GM12892 (cell line): ENCODE results near the gene PSMA8.
"Not testable (repeated sequence)": the region's sequence is repeated elsewhere in the genome, so short reads cannot be mapped to it uniquely, and the experiment has no call there.

ENCODE experiments used
- DNase-seq: peaks from one replicate; pipeline ENCODE4 v3.0.0; 2011; ENCODE audit not compliant: insufficient read length
- FAIRE-seq: peaks from 2 replicates; lab custom pipeline; 2011; peaks lifted over from hg19 to GRCh38; lab: Jason Lieb, UNC
- POLR2A ChIP-seq: IDR thresholded peaks from 2 replicates; pipeline ENCODE4 v1.6.1; 2011; ENCODE audit warnings: low read depth, low read length, control low read depth
- POLR2AphosphoS5 ChIP-seq: IDR thresholded peaks from 2 replicates; pipeline ENCODE4 v1.6.1; 2011; ENCODE audit warnings: low read depth, low read length, control low read depth
- TAF1 ChIP-seq: IDR thresholded peaks from 2 replicates; pipeline ENCODE4 v1.6.1; 2011; ENCODE audit warnings: low read depth, mild to moderate bottlenecking, control low read depth, low read length, borderline replicate concordance

The PSMA8 gene

DNA sequence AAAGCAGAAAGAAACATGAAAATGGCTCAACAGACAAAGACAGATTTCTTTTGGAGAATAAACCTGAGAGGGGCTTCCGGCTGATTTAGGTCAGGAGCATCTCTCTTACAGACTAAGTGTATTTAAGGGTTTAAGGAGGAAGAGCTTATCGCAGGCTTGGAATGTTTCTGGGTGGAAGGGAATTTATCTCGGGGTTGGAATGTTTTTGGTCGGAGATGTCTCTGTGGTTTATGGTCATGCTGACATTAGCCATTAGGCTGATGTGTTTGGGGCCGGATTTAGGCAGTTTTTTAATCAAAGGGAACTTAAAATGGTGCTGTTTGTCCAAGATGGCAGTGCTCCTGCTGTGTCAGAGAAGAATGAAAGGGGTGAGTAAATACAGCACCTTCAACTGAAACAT is 14.4 kb upstream of the PSMA8 start:
- DNase-seq (no peak), FAIRE-seq (no peak)
- TF ChIP-seq POLR2AphosphoS5 (no peak), TAF1 (no peak), POLR2A (no peak)

DNA sequence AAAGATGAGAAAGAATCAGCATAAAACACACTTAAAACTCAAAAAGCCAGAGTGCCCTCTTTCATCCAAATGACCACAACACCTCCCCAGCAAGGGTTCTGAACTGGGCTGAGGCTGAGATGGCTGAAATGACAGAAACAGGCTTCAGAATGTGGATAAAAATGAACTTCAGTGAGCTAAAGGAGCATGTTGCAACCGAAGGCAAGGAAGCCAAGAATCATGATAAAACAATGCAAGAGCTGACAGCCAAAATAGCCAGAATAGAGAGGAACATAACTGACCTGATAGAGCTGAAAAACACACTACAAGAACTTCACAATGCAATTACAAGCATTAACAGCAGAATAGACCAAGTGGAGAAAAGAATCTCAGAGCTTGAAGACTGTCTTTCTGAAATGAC is 12.2 kb upstream of the PSMA8 start:
- FAIRE-seq (no peak), DNase-seq (no peak)
- TF ChIP-seq POLR2A, result no peak
- TF ChIP-seq POLR2AphosphoS5, result no peak
- no peak for TF ChIP-seq TAF1

DNA sequence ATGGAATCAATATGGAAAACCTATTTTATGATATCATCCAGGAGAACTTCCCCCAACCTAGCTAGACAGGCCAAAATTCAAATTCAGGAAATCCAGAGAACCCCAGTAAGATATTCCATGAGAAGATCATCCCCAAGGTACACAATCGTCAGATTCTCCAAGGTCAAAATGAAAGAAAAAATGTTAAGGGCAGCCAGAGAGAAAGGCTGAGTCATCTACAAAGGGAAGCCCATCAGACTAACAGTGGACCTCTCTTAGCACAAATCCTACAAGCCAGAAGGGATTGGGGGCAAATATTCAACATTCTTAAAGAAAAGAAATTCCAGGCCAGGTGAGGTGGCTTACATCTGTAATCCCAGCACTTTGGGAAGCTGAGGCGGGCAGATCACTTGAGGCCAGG is 11.7 kb upstream of the PSMA8 start:
- FAIRE-seq, result not testable (repeated sequence)

DNA sequence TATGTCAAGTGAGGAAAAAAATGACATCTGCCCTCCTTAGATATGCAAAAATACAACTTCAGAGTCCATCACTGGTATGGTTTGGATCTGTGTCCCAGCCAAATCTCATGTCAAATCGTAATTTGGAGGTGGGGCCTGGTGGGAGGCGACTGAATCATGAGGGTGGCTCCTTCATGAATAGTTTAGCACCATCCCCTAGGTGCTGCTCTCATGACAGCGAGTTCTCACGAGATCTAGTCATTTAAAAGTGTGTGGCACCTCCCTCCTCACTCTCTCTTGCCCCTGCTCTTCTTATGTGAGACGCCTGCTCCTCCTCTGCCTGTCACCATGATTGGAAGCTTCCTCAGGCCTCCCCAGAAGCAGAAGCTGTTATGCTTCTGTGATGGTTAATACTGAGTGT is 5.9 kb upstream of the PSMA8 start:
- no peak for DNase-seq
- FAIRE-seq, result no peak
- no peak for TF ChIP-seq POLR2A
- TF ChIP-seq TAF1, result no peak
- TF ChIP-seq POLR2AphosphoS5, result no peak

More for the DNA sequence above, 11.7 kb upstream of the PSMA8 start:
- DNase-seq, result not testable (repeated sequence)

DNA sequence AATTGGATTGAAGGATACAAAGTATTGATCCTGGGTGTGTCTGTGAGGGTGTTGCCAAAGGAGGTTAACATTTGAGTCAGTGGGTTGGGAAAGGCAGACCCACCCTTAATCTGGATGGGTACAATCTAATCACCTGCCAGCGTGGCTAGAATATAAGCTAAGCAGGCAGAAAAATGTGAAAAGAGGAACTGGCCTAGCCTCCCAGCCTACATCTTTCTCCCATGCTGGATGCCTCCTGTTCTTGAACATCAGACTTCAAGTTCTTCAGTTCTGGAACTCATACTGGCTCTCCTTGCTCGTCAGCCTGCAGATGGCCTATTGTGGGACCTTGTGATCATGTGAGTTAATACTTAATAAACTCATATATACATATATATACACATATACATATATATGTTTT is 5.5 kb upstream of the PSMA8 start:
- not testable (repeated sequence) for DNase-seq, FAIRE-seq

DNA sequence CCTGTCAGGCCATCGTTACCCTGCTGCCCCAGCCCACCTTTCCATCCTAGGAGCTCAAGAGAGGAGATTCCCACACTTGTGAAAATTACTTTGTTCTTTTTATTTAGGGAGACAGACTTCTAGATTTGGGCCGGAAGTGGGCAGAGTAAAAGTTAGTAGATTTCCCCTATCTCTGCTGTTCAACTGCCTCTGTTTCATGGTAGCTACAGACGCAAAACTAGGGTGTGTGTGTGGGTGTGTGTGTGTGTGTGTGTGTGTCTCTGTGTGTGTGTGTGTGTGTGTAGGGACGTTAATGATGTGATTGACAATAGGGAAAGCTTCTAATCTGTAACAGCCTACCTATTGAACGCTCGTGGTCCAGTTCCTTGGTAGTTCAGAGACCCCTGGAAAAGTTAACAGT is 438 bp downstream of the PSMA8 start:
- DNase-seq, result no peak
- TF ChIP-seq TAF1 (no peak), POLR2AphosphoS5 (no peak), POLR2A (no peak)
- no peak for FAIRE-seq

DNA sequence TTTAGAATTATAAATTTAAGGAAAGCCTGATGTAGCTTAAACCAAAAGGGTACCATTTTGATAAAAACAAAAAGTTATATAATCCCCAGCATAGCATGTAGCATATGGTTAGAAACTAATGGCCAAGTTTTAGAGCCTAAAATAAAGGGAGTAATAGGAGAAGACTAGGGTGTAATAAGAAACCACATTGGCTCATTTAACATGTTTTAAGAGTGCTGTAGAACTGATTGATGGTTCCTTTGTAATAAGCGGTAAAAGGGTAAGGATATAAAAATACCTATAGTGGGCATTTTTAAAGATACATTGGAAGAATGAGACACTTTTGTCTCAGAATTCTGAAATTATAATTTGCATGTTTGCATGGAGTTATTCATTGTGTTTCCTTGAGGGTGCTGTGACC is 1.9 kb downstream of the PSMA8 start:
- TF ChIP-seq TAF1 (no peak), POLR2A (no peak)
- no peak for FAIRE-seq
- DNase-seq, result no peak

DNA sequence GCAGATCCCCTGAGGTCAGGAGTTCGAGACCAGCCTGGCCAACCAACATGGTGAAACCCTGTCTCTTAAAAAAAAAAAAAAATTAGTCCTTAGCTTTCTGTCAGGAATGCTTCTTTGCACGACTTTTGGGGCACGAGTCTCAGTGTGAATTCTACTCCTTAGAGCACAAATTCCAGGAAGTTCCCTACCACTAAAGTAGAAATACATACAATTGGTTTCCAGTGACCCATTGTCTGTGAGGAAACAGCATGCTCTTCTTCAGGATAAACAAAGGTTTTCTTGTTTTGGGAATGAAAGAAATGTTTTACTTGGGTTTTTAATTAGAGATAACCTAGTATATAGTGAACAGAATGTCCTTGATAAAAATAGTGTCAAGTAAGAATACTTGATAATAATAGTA is 23.7 kb downstream of the PSMA8 start:
- DNase-seq, result no peak
- TF ChIP-seq POLR2A (no peak), POLR2AphosphoS5 (no peak), TAF1 (no peak)
- no peak for FAIRE-seq

DNA sequence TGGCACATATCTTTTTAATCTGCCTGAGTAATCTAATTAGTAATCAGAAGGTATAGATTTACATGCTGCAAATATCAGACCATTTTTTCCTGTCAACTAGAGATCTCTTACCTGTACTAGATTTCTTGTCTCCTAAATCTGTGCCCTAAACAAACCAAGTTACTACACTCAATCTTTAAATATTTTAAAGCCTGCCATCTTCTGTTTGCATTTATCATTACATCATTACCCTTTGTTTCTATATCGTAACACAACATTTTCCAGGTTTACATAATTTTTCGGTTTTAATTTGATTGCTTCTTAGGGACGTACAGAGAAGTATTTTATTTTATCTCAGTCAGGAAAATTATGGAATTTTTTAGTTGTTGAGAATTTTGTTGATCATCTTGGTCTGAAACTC is 25.7 kb downstream of the PSMA8 start:
- no peak for TF ChIP-seq TAF1
- TF ChIP-seq POLR2A, result no peak
- no peak for TF ChIP-seq POLR2AphosphoS5
- FAIRE-seq (no peak), DNase-seq (no peak)

DNA sequence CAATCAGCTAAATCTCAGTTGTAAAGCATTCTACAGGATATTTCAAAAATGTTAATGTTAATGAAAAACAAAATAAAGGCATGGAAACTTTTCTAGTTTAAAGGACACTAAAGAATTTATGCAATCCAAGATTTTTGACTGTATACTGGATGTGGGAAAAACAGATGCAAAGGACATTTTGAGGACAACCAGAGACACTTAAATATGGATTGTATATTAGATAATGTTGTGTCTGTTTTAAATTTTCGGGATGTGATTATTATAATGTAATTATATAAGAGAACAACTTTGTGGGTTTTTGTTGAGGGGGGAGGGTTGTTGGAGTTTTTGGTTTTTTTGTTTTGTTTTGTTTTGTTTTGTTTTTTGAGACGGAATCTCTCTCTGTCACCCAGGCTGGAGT is 30.9 kb downstream of the PSMA8 start:
- FAIRE-seq, result no peak
- no peak for DNase-seq
- TF ChIP-seq TAF1, result no peak
- no peak for TF ChIP-seq POLR2A
- TF ChIP-seq POLR2AphosphoS5, result no peak

DNA sequence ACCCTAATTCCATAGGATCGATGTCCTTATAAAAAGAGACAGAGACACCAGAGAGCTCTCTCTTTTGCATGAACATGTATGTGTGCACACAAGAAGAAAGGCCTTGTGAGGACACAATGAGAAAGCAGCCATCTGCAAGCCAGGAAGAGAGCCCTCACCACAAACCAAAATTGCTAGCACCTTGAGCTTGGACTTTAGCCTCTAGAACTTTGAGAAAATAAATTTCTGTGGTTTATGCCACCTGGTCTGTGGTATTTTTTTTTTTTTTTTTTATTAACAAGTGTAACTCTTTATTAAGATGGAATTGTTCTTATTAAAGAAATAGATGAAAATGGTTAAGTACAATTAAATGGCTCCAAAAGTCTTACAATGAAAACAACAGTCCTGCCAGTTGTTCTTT is 33.9 kb downstream of the PSMA8 start:
- not testable (repeated sequence) for DNase-seq, FAIRE-seq

DNA sequence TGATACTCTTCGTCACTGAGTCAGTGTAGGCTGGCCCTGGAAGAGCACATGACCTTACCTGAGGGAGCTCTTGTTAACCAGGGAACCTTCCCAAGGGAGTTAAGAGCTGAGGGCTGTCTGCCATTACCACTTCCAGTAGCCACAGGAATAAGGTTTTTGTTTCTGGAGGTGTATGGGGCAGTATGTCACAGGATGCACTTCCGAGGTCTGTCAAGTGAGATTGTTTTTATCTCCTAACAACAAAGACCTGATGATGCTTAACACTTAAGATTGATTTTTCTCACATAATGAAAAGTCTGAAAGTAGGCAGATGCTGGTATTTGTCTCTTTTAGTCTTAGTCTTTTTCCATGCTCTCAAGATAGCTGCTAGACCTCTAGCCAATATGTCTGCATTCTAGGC is 41.8 kb downstream of the PSMA8 start:
- TF ChIP-seq POLR2A (no peak), TAF1 (no peak), POLR2AphosphoS5 (no peak)
- DNase-seq, result no peak
- no peak for FAIRE-seq

DNA sequence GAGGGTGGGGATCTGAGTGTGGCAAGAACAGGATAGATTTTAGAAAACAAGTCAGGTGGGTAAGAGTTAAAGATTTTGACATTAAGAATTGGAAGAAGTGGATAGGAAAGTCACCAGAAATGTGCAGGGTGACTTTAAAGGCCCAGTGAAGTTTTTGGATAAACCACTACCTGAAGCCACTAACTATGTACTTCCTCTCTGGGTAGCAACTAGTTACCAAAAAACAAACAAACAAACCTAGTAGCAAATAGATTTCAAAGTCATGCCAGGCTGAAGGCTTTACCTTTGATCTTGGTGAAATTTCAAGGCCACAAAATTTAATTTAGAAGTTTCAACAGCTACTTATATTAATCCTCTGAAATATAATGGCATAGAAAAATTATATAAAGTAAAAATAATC is 42.5 kb downstream of the PSMA8 start:
- TF ChIP-seq TAF1 (no peak), POLR2AphosphoS5 (no peak), POLR2A (no peak)
- no peak for FAIRE-seq
- no peak for DNase-seq
